GM10266 (cell line): ENCODE measurements around the gene NRP1.

Experiments used
- DNase-seq: peaks from one replicate; pipeline ENCODE4 v3.0.0; 2012; ENCODE audit errors: extremely low spot score
- CTCF ChIP-seq: IDR thresholded peaks from 2 replicates; pipeline ENCODE4 v1.5.1; 2012; ENCODE audit warnings: mild to moderate bottlenecking, low read depth; ENCODE audit not compliant: control insufficient read depth, insufficient read depth; ENCODE audit errors: missing control alignments

The NRP1 gene

GRCh38 chr10:33335801-33336581, 1.5 kb upstream of the NRP1 start:
- no peak for TF ChIP-seq CTCF
- peak; percentile 32 for DNase-seq

- peak; percentile 37 for DNase-seq
- no peak for TF ChIP-seq CTCF
These were observed 1.0 kb upstream of the NRP1 start for GRCh38 chr10:33335551-33335800.

GRCh38 chr10:33334805-33335550, 511 bp upstream of the NRP1 start:
- peak; percentile 32 for TF ChIP-seq CTCF
- peak; percentile 51 for DNase-seq

- peak; percentile 47 for DNase-seq
- TF ChIP-seq CTCF, result no peak
These were observed 986 bp downstream of the NRP1 start for GRCh38 chr10:33333260-33334101.

GRCh38 chr10:33332183-33333065, 2.0 kb downstream of the NRP1 start:
- TF ChIP-seq CTCF, result no peak
- no peak for DNase-seq

GRCh38 chr10:33331379-33331694, 3.1 kb downstream of the NRP1 start:
- DNase-seq, result no peak
- TF ChIP-seq CTCF, result no peak
